Thymus (tissue), 11 donors: ENCODE measurements around the gene PHF20. TPM values are rescaled to one million over a fixed set of nuclear protein-coding genes. Genes with fewer than 3 reads are reported as not detected.
"Not testable (repeated sequence)": the region's sequence is repeated elsewhere in the genome, so short reads cannot be mapped to it uniquely, and the experiment has no call there.

Experiments
- DNase-seq, 9 donors: peaks; one replicate each; pipeline ENCODE4 v3.0.0-alpha.2; 2013; ENCODE audit warnings: low spot score in 9 of 9, low read depth in 6 of 9, missing footprints in 1 of 9
- H3K27ac ChIP-seq, 2 donors: one replicate each; pipeline ENCODE4 v1.5.1; 2013; ENCODE audit warnings: control low read depth in 1 of 2, low read depth in 1 of 2, low read length in 1 of 2, mild to moderate bottlenecking in 1 of 2, moderate library complexity in 1 of 2
- H3K27me3 ChIP-seq, 2 donors: one replicate each; pipeline ENCODE4 v1.5.1; 2013; ENCODE audit warnings: low read length in 1 of 2; ENCODE audit not compliant: control insufficient read depth in 2 of 2, insufficient read depth in 1 of 2
- H3K36me3 ChIP-seq, 2 donors: one replicate each; pipeline ENCODE4 v1.5.1; 2013; ENCODE audit warnings: low read length in 1 of 2, mild to moderate bottlenecking in 1 of 2, moderate library complexity in 1 of 2; ENCODE audit not compliant: control insufficient read depth in 2 of 2, insufficient read depth in 2 of 2
- H3K4me1 ChIP-seq, 2 donors: one replicate each; pipeline ENCODE4 v1.5.1; 2013; ENCODE audit warnings: low read length in 2 of 2; ENCODE audit not compliant: control insufficient read depth in 2 of 2, insufficient read depth in 2 of 2
- H3K4me3 ChIP-seq, 2 donors: one replicate each; pipeline ENCODE4 v1.5.1; 2013; ENCODE audit warnings: low read length in 2 of 2, control low read depth in 1 of 2, mild to moderate bottlenecking in 1 of 2
- H3K9me3 ChIP-seq, 2 donors: one replicate each; pipeline ENCODE4 v1.5.1; 2013; ENCODE audit warnings: low read length in 1 of 2, mild to moderate bottlenecking in 1 of 2; ENCODE audit not compliant: control insufficient read depth in 2 of 2, insufficient read depth in 1 of 2
- WGBS: extraction: QIAGEN DNeasy Blood & Tissue Kit; methylation state at CpG from one replicate; pipeline ENCODE4 v1.1.7; 2013; 5-methylcytosine and 5-hydroxymethylcytosine counted together
- polyA plus RNA-seq: library from polyadenylated mRNA; stranded (reverse); fragments of 200-250 nt; gene quantifications from one replicate; pipeline ENCODE4 v1.2.3, GENCODE V29; 2013
- total RNA-seq: library from RNA; stranded (reverse); fragments of 120-200 nt; gene quantifications from one replicate; pipeline ENCODE4 v1.2.4, GENCODE V29; 2013
- donor health status: healthy.

PHF20 gene
- total and polyA plus RNA-seq, 2 donors, result 35.6 to 39.7 TPM

DNA sequence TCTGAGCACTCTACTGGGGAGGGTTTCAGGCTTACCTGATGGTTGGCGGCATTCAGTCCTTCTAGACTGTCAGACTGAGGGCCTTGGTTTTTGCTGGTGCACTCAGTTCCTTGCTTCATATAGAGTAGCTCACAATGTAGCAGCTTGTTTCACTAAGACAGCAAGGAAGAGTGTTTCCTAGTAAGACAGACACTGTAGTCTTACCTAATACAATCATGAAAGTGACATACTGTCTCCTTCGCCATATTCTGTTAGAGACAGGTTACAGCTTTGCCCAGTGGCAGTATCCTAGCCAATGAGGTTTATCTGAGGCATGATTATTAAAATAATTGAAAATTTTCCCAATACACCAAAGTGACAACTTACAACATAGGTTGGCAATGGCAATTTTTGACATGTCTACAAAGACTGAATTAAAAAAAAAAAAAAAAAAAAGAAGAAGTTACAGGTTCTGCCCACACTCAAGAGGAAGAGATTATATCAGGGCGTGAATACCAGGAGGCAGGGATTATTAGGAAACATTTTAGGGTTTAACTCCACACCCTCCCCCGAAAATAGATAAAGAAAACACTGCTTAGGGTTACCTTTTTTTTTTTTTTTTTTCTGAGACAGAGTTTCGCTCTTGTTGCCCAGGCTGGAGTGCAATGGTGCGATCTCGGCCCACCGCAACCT, 115.7 kb downstream of the PHF20 start:
- Histone ChIP-seq H3K36me3 (peaks cover 10 to 14% of the 10 kb centered on the region in 2 donors), H3K9me3 (no peaks in the 10 kb centered on the region), H3K27ac (no peak overlapping the region), H3K4me3 (no peak overlapping the region), H3K4me1 (no peaks in the 10 kb centered on the region), H3K27me3 (no peaks in the 10 kb centered on the region)
- WGBS, result 95% methylated on average over 8 of the region's 8 CpGs
- no peak for DNase-seq

DNA sequence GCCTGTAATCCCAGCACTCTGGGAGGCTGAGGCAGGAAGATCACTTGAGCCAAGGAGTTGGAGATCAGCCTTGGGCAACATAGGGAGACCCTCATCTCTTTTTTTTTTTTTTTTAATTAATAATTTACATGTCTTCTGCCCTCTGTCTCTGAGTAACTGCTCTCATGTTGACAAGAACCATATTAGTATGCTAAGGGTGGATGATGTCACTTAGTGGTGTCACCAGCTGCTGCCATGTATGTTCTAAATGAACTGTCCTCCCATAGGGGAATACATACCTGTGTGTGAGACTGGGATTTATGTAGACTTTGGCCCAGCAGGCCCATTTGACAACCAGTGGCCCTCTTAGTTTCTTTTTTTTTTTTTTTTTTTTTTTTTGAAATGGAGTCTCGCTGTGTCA, 116.8 kb downstream of the PHF20 start:
- Histone ChIP-seq H3K4me1 (no peaks in the 10 kb centered on the region), H3K27me3 (no peaks in the 10 kb centered on the region), H3K36me3 (peaks cover 8 to 10% of the 10 kb centered on the region in 2 donors), H3K27ac (no peak overlapping the region), H3K9me3 (no peaks in the 10 kb centered on the region), H3K4me3 (no peak overlapping the region)
- 100% methylated on average over 1 of the region's 1 CpG for WGBS
- DNase-seq, result no peak

DNA sequence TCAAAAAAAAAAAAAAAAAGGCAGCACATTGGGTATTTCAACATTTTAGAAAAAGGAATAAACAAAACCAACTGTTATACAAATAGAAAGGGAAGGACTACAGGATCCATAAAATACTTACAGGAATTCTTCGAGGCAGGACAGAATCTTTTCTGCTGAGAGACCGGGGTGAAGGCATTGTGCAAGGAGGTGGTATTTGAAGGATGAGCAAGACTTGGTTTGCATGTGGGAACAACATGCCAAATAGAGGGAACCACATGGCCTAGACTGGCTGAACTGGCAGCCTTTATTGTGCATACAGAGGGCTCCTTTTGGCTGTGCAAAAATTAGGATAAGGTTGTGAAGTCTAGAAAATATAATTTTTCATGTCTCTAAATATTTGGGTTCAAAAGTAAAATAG, 119.6 kb downstream of the PHF20 start:
- 97% methylated on average over 2 of the region's 2 CpGs for WGBS
- H3K27ac ChIP-seq, result no peak overlapping the region
- H3K27me3 ChIP-seq, result no peaks in the 10 kb centered on the region

DNA sequence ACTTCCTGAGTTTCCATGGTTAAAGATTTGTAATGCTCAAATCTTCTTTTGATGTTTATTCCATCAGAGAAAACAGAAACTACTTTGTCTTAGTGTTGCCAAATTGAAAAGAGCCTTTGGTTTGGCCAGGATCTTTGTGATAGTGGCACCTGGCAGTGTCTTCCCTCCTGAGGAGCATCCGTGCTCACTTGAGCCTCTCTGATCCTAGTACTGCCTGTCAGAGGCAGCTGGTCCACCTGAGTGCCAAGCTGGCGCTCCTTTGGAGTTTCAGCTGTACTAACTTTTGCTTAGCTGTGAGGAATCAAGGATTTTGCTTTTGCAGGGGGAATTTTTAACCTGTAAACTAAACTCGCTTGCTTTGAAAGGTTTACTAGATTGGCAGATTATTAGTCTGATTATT, 121.1 kb downstream of the PHF20 start:
- Histone ChIP-seq H3K4me3 (no peak overlapping the region), H3K36me3 (peaks cover 0 to 9% of the 10 kb centered on the region in 2 donors), H3K27ac (no peak overlapping the region), H3K9me3 (no peaks in the 10 kb centered on the region), H3K4me1 (no peaks in the 10 kb centered on the region), H3K27me3 (no peaks in the 10 kb centered on the region)
- DNase-seq, result no peak
- 97% methylated on average over 3 of the region's 3 CpGs for WGBS

More for the DNA sequence above, 119.6 kb downstream of the PHF20 start:
- no peak overlapping the region for H3K4me3 ChIP-seq
- no peaks in the 10 kb centered on the region for H3K9me3 ChIP-seq
- H3K36me3 ChIP-seq, result peaks cover 8 to 13% of the 10 kb centered on the region in 2 donors
- no peaks in the 10 kb centered on the region for H3K4me1 ChIP-seq
- no peak for DNase-seq

DNA sequence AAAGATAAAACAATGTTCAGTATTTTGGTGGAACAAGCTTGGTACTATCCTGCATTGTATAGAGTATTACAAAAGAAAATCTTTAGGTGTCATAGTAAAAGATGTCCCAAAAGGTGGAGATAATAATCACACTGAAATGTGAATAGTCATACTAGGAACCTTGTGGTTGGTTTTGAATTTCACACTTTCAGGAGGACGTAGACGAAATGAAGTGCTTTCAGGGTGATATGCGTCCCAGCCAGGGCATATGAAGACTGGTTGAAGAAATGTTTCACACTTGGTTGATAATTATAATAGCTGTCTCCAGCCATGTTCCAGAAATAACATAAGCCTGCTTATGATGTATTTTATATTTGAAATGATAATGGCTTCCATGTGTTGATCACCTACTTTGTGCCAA, 122.1 kb downstream of the PHF20 start:
- Histone ChIP-seq H3K36me3 (peaks cover 0 to 11% of the 10 kb centered on the region in 2 donors), H3K4me3 (no peak overlapping the region), H3K4me1 (no peaks in the 10 kb centered on the region), H3K27ac (no peak overlapping the region), H3K9me3 (no peaks in the 10 kb centered on the region), H3K27me3 (no peaks in the 10 kb centered on the region)
- WGBS, result 90% methylated on average over 3 of the region's 3 CpGs
- no peak for DNase-seq

DNA sequence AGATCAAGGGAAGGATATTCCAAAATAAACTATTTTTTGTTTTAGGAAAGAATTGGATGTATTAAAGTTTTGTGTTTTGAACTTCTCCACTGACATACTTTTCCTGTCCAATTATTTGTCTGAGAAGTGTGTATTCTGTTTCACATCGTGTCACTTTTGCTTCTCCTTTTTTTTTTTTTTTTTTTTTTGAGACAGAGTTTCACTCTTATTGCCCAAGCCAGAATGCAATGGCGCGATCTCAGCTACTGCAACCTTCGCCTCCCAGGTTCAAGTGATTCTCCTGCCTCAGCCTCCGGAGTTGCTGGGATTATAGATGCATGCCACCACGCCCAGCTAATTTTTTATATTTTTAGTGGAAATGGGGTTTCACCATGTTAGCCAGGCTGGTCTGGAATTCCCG, 123.7 kb downstream of the PHF20 start:
- WGBS, result 93% methylated on average over 7 of the region's 7 CpGs
- not testable (repeated sequence) for H3K9me3 ChIP-seq, H3K4me1 ChIP-seq, H3K4me3 ChIP-seq, H3K27me3 ChIP-seq, DNase-seq, H3K27ac ChIP-seq
- H3K36me3 ChIP-seq, result peaks cover 7 to 22% of the 10 kb centered on the region in 2 donors

DNA sequence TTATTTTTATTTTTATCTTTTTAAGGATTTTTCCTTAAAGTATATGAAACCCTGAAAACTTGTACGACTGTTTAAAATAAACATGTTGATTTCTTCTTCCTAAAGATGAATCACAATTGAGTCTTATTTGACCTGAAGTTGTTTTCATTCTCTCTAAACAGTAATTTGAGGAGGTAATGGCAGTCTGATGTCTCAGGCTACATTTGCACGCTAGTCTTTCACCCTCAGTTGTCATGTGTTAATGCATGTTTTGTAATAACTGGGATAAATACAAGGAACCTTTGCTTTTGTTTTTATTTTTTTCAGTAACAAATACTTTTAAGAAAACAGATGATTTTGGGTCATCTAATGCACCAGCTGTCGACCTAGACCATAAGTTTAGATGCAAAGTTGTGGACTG, 127.2 kb downstream of the PHF20 start:
- Histone ChIP-seq H3K9me3 (no peaks in the 10 kb centered on the region), H3K4me3 (no peak overlapping the region), H3K27me3 (no peaks in the 10 kb centered on the region), H3K36me3 (peaks cover 12 to 36% of the 10 kb centered on the region in 2 donors), H3K4me1 (no peaks in the 10 kb centered on the region), H3K27ac (no peak overlapping the region)
- 92% methylated on average over 3 of the region's 3 CpGs for WGBS
- DNase-seq, result no peak

DNA sequence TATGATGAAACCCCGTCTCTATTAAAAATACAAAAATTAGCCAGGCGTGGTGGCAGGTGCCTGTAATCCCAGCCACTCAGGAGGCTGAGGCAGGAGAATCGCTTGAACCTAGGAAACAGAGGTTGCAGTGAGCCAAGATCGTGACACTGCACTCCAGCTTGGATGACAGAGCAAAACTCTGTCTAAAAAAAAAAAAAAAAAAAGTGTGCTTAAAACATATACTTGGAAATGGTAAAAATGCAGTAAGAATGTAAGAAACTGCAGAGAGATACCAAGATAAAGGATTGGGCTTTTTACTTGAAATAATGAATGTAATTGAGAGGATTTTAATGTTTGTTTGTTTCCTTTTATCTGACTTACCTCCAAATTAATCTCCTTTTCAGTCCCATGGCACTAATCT, 129.4 kb downstream of the PHF20 start:
- H3K4me3 ChIP-seq, H3K27ac ChIP-seq, DNase-seq, H3K4me1 ChIP-seq, H3K9me3 ChIP-seq, H3K27me3 ChIP-seq: not testable (repeated sequence)
- H3K36me3 ChIP-seq, result peaks cover 18 to 45% of the 10 kb centered on the region in 2 donors
- 97% methylated on average over 4 of the region's 4 CpGs for WGBS

DNA sequence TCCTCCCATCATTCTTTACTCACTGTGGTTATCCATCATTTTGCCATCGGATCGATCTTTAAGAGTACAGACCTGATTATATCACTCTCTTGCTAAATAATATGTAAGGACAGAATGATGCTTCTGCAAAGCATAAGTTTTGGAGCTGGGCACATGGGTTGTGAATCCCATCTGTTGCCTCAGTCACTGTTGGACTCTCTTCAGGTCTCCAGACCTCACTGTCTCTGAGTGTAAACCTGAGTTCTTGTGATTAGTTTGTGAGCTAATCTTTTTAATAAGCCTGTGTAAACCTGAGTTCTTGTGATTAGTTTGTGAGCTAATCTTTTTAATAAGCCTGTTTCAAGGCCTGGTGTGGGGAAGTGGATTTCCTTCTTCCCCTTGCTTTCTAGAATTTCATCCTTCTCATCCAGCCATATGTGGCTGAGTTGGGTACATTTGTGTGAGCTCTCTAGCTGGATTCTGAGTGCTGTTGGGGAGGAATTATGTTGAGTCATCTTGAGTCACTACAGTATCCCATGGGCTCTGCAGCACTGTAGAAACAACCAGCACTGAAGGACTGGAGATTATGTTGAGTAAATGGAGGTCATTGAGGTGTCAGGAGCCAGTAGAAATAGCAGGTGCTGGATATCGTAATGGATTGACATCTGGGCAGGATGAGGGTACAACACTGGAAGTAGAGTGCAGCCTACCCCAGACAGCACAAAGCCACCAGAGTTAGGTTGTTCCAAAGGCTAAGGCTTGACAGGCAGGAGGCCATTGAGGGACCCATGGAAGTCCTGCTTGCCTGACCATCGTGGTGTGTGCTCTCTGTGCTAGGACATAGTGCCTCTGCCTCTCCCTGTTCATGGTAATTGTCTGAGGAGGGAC, 130.1 kb downstream of the PHF20 start:
- no peaks in the 10 kb centered on the region for H3K9me3 ChIP-seq
- H3K27me3 ChIP-seq, result no peaks in the 10 kb centered on the region
- H3K4me1 ChIP-seq, result no peaks in the 10 kb centered on the region
- H3K27ac ChIP-seq, result no peak overlapping the region
- no peak for DNase-seq
- peaks cover 25 to 49% of the 10 kb centered on the region in 2 donors for H3K36me3 ChIP-seq
- H3K4me3 ChIP-seq, result no peak overlapping the region
- 97% methylated on average over 4 of the region's 4 CpGs for WGBS
